ENCODE results near the gene ARHGEF18.
"Not testable (repeated sequence)": the region's sequence is repeated elsewhere in the genome, so short reads cannot be mapped to it uniquely, and the experiment has no call there.

ARHGEF18 gene

GRCh38 chr19:7349231-7349591, 474 bp downstream of the ARHGEF18 start:
- no peak for DNase-seq (ENCODE audit: low read depth)

- no peak for DNase-seq (ENCODE audit: low read depth)
These were observed 1.4 kb downstream of the ARHGEF18 start for GRCh38 chr19:7349961-7350711.

GRCh38 chr19:7351861-7352260, 3.1 kb downstream of the ARHGEF18 start:
- DNase-seq (ENCODE audit: low read depth) = no peak

DNA sequence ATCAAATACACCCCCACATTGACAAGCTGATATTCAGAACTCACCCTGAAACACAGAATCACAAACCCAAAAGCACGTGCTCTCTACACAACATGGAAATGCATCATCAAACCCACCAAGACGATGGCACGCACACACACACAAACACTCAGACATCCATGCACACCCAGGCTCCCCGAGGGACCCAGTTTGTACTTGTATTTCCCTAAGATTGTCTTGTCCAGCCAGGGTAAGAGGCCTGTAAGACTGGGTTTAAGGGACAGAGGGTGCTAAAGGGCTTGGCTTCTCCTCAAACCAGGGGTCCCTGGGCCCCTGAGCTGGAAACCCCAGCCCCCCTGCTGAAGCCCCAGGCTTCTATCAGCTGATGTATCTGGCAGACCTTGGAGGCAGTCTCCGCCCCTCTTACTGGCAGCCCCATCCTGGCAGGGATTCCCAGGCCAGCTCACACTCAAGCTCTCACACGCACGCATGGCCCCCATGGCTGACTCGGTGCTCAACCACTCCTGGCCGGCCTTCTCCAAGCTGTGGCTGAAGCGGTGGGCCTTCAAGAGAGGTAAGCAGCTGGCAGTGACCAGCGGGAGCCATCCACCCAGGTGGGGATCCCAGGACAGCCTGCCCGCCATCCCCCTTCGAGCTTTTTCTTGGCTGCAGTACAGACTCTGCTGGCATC, 6.5 kb downstream of the ARHGEF18 start:
- DNase-seq (ENCODE audit: low read depth) = no peak

GRCh38 chr19:7355871-7356270, 7.1 kb downstream of the ARHGEF18 start:
- no peak for DNase-seq (ENCODE audit: low read depth)

DNA sequence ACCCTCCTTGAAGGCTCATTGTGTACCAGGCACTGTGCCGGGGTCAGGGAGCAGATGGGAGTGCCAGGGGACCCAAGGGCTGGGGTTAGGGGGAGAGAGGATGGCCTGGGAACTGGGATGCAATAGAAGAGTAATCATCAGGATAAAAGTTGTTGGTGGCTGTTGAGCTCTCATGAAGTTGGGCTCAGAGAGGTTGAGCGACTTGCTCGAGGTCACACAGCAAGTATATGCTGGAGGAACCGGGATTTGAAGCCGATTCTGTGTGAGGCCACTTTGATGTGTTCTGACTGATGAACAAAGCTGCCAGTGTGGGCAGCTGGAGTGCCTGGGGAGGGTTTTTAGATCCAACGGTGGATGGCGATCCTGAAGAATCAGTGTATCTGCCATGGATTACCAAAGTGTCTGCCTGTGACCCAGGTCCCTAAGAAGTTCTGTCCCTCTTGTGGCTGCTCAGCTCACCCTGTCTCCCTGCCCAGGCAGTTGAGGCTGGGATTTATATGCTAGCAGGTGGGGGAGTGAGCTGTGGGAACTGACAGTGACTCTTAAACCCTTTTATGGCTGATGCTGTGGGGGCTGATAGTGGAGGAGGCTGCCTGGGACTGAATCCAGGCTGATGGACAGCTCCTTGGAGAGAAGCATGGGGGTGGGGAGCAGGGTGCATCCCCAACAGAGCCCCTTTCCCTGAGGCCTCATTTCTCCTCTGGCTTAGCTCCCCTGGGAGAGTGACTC, 8.3 kb downstream of the ARHGEF18 start:
- no peak for DNase-seq (ENCODE audit: low read depth)

- DNase-seq (ENCODE audit: low read depth) = no peak
These were observed 9.4 kb downstream of the ARHGEF18 start for GRCh38 chr19:7358102-7358597.

GRCh38 chr19:7360393-7360984, 11.8 kb downstream of the ARHGEF18 start:
- no peak for DNase-seq (ENCODE audit: low read depth)

DNA sequence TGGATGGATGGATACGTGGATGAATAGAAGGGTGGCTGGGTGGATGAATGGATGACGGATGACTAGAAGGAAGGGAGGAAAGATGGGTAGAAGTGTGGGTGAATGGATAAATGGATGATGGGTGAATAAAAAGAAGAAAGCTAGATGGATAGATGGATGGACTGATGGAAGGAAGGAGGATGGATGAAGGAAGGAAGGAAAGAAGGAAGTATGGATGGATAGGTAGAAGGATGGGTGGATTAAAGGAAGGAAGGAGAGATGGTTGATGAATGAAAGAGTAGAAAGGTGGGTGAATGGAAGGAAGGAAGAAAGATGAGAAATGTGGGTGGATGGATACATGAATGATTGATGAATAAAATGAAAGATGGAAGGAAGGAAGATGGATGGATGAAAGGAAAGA, 14.5 kb downstream of the ARHGEF18 start:
- no peak for DNase-seq (ENCODE audit: low read depth)

GRCh38 chr19:7366701-7367420, 18.1 kb downstream of the ARHGEF18 start:
- DNase-seq (ENCODE audit: low read depth) = no peak

- no peak for DNase-seq (ENCODE audit: low read depth)
These were observed 19.7 kb downstream of the ARHGEF18 start for GRCh38 chr19:7368456-7368855.

GRCh38 chr19:7368866-7369265, 20.1 kb downstream of the ARHGEF18 start:
- DNase-seq (ENCODE audit: low read depth) = not testable (repeated sequence)

DNA sequence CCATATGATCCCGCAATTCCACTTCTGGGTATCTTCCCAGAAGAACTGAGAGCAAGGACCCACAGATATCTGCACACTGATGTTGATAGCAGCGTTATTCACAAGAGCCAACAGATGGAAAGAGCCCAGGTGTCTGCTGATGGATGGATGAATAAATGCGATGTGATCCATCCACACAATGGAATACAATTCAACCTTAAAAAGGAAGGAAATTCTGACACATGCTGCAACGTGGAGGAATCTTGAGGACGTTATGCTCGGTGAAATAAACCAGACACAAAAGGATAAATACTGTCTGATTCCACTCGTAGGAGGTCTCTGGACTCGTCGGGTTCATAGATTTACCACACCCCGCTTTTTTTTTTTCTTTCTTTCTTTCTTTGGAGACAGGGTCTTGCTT, 21.8 kb downstream of the ARHGEF18 start:
- no peak for DNase-seq (ENCODE audit: low read depth)

GRCh38 chr19:7371001-7371400, 22.3 kb downstream of the ARHGEF18 start:
- no peak for DNase-seq (ENCODE audit: low read depth)

DNA sequence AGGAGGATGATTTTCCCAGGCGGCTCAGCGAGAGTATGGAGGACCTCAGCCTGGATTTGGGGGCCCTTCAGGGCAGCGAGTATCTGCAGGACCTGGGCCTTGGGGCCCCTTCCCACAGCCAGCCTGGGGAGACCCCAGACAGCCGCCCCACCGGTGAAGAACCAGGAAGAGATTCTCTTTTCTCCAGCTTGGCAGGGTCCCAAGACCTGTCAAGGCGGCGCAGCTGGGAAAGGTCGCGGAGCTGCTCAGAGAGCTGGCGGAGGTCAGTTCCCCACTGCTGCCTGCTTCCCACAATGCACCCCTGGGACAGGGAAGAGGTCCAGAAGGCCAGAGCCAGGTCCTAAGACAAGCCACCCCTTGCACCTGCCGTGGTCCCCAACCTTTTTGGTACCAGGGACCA, 24.1 kb downstream of the ARHGEF18 start:
- DNase-seq (ENCODE audit: low read depth) = no peak

DNA sequence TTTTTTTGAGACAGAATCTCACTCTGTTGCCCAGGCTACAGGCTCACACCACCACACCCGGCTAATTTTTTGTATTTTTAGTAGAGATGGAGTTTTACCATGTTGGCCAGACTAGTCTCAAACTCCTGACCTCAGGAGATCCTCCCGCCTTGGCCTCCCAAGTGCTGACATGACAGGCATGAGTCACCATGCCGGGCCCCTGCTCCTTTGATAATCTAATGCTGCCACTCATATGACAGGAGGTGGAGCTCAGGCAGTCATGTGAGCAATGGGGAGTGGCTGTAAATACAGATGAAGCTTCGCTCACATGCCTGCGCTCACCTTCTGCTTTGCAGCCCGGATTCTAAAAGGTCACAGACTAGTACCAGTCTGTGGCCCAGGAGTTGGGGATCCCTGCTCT, 25.1 kb downstream of the ARHGEF18 start:
- no peak for DNase-seq (ENCODE audit: low read depth)

- DNase-seq (ENCODE audit: low read depth) = no peak
These were observed 27.6 kb downstream of the ARHGEF18 start for GRCh38 chr19:7376151-7376852.

- DNase-seq (ENCODE audit: low read depth) = no peak
These were observed 28.5 kb downstream of the ARHGEF18 start for GRCh38 chr19:7377196-7377595.

DNA sequence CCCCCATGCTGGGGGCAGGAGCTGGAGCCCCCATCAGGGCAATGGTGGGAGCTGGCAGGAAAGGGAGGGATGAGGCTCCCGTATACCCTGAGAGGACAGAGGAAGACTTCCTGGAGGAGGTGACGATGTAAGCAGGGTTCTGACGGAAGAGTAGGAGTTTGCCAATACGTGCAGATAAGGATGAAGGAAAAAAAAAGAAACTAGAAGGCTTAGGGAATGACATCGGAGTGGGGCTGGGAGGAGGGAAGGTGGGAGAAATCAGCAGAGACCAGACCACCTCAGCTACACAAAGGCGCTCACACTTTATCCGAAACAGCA, 32.3 kb downstream of the ARHGEF18 start:
- no peak for DNase-seq (ENCODE audit: low read depth)

DNA sequence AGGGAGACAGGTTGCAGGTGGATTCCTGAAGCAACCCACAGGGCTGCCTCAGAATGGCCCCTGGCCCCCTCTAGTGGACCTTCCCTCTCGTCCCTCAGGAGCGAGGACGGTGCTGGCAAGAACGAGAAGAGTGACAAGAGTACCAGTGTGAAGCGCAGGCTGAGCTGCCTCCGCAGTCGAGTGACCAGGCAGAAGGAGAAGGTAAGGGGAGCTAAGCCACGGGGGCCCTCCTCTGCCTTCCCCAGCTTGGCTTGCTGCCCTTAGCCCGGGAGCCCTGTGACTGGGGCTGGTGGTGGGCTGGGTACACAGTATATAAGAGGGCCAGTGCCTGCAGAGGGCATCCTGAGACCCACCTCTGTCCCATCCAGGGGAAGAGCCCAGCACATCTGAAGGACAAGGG, 34.0 kb downstream of the ARHGEF18 start:
- no peak for DNase-seq (ENCODE audit: low read depth)

- no peak for DNase-seq (ENCODE audit: low read depth)
These were observed 34.5 kb downstream of the ARHGEF18 start for GRCh38 chr19:7383284-7383683.
